T-helper 1 cell treated with Interleukin-12 subunit alpha and Interleukin-12 subunit beta and Interleukin-4 antibody, amounts not matched to agents 30 ng/mL and 1 ng/mL, for 36 hours (primary cell): Measurements from ENCODE around the gene BCAR1. TPM values are rescaled to one million over a fixed set of nuclear protein-coding genes. Genes with fewer than 3 reads are reported as not detected.
"Not testable (repeated sequence)": the region's sequence is repeated elsewhere in the genome, so short reads cannot be mapped to it uniquely, and the experiment has no call there.

Experiments used
- intact Hi-C: fragments of 100-400 bp; cut with micrococcal nuclease; formaldehyde crosslinking; loops from one replicate; pipeline ENCODE4 v1.15.1; 2024
- total RNA-seq: library from RNA; stranded (reverse); gene quantifications from 2 replicates; pipeline ENCODE4 v1.2.3, GENCODE V29; 2022

BCAR1 gene
- total RNA-seq, 1 donor from 2014 or later = not detected

DNA sequence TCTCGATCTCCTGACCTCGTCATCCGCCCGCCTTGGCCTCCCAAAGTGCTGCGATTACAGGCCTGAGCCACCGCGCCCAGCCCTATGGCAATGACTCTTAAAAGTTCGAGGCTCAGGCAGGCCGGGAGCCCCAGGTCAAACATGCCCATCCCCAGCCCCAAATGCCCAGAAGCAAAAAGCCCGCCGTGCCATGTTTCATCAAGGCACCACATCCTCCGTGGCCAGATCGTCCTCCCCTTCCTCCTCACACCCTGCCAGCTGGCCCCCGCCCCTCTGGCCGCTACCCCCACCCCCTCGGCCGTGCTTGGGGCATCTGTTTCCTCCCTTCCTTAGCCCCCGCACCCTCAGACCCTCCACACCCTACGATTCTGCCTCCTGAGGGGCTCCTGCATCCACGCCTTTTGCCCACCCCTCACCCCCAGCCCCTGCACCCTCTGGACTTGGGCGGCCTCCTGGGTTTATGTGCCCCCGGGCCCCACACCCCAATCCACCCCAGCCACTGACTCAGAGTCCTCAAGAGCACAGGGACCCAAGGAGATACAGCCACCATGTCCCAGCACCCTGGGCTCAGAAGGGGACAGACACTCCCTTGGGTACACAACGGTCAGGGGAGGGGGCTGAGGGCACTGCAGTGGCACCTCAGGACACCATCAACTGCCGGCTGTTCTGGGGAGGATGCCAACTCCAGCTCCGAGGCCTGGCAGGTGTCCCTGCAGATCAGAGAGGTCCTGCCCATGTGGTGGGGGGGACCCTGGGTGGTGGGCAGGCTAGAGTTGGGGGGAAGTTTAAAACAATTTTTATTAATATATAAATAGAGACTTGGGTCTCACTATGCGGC, 25.5 kb downstream of the BCAR1 start:
- intact Hi-C loops = no loop called here

GRCh38 chr16:75225092-75225491, 26.3 kb downstream of the BCAR1 start:
- intact Hi-C loops = no loop called here

- intact Hi-C loops = no loop called here
Measured at GRCh38 chr16:75224306-75225082, 26.9 kb downstream of the BCAR1 start.

DNA sequence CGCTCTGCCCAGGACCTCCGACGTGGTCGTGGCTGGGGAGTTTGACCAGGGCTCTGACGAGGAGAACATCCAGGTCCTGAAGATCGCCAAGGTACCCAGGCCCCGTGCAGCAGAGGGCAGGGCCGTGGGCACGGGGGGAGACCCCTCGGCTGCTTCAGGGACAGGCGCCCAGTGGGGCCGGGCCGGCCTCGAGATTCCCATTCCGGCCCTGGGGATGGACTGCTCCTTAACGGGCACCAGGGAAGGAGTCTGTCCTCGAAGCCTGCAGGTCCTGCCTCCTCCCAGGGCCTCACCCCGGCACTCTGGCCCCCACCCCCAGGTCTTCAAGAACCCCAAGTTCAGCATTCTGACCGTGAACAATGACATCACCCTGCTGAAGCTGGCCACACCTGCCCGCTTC, 28.3 kb downstream of the BCAR1 start:
- intact Hi-C loops = not testable (repeated sequence)

DNA sequence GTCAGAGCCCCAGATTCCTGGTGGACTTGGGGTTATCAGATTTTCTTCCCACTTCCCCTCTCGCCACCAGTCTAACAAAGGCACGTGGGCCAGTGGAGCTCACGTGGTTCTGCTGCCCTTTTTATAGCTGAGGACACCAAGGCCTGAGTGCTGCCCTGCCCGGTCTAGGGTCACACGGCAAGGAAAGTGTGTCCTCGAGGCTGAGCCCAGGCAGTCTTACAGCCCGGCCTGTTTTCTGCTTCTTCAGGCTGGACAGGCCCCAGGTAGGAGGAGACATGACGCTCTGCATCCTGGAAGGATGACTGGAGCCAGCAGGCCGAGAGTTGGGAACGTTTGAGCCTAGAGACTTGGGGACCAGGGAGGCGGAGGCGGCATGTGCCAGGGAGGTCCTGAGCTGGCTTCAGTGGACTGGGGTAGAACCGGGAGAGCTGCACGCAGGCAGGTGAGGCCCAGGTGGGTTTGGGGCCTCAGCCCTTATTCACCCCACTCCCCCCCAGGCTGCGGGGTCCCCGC, 29.1 kb downstream of the BCAR1 start:
- intact Hi-C loops = no loop called here

DNA sequence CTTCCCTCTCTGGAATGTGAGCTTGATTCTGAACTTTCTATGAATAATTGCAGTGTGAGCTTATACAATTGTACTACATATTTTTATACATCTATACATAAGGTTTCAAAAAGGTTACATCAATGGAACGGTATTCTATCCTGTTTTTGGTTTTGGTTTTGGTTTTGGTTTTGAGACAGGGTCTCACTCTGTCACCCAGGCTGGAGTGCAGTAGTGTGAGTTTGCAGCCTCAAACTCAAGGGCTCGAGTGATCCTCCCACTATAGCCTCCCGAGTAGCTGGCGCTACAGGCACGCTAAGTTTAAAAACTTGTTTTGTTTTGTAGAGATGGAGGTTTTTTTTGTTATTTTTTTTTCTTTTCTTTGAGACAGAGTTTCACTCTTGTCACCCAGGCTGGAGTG, 31.6 kb downstream of the BCAR1 start:
- intact Hi-C loops = loop anchor here (1.0 kb wide), 1 partner anchor 21 kb away; no protein-coding TSS in a partner anchor

DNA sequence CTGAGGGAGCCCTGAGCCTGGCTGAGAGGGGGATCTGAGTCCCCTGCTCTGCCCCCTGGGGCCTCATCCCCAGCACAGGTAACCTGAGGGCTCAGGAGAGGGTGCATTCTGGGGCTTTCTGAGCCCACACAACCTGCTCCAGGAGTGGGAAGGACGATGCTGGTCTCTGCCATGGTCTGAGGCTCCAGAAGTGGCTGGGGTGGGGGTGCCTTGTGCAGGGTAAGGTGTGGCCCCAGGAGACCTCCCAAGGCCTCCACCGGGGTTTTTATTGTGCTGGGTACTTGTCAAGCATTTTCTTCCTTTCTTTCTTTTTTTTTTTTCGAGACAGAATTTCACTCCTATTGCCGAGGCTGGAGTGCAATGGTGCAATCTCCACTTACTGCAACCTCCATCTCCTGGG, 32.3 kb downstream of the BCAR1 start:
- intact Hi-C loops = loop anchor here (1.0 kb wide), 1 partner anchor 20 kb away; no protein-coding TSS in a partner anchor

- intact Hi-C loops = loop anchor here (1.0 kb wide), 1 partner anchor 19 kb away; no protein-coding TSS in a partner anchor
Measured at GRCh38 chr16:75218256-75219076, 33.0 kb downstream of the BCAR1 start, which contains the start of gene CTRB1. TSS of gene CTRB1 (plus strand) at chr16:75218988. CDS start at chr16:75219008, 20 bp downstream.

GRCh38 chr16:75217389-75217851, 34.0 kb downstream of the BCAR1 start:
- intact Hi-C loops = no loop called here

- intact Hi-C loops = no loop called here
Measured at GRCh38 chr16:75216576-75216975, 34.8 kb downstream of the BCAR1 start.

DNA sequence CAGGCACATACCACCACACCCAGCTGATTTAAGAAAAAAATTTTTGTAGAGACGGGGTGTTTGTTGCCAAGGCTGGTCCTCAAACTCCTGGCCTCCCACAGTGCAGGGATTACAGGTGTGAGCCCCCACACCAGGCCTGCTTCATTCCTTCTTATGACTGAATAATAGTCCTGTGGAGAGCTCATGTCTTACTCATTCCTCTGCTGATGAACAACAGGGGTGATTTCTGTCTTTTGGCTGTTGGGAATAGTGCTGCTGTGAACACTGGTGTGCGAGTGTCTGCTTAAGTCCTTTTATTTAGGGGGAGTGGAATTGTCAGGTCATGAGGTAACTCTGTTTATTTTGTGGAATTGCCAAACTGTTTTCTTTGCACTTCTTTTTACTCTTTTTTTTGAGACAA, 35.3 kb downstream of the BCAR1 start:
- intact Hi-C loops = no loop called here

- intact Hi-C loops = not testable (repeated sequence)
Measured at GRCh38 chr16:75211286-75211685, 40.1 kb downstream of the BCAR1 start.

DNA sequence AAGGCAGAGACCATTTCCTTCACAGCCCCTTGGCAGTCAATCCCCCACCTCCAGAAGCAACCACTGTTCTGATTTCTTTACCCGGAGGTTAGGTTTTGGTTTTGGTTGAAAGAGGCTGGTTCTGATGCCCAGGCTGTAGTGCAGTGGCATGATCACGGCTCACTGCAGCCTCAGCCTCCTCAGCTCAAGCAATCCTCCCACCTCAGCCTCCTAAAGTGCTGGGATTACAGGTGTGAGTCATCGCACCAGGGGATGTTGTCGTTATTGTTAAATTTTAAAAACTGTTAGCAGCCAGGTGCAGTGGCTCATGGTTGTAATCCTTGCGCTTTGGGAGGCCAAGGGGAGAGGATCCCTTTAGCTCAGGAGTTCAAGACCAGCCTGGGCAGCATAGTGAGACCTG, 41.5 kb downstream of the BCAR1 start:
- intact Hi-C loops = no loop called here

- intact Hi-C loops = not testable (repeated sequence)
Measured at GRCh38 chr16:75209514-75209913, 41.9 kb downstream of the BCAR1 start.

DNA sequence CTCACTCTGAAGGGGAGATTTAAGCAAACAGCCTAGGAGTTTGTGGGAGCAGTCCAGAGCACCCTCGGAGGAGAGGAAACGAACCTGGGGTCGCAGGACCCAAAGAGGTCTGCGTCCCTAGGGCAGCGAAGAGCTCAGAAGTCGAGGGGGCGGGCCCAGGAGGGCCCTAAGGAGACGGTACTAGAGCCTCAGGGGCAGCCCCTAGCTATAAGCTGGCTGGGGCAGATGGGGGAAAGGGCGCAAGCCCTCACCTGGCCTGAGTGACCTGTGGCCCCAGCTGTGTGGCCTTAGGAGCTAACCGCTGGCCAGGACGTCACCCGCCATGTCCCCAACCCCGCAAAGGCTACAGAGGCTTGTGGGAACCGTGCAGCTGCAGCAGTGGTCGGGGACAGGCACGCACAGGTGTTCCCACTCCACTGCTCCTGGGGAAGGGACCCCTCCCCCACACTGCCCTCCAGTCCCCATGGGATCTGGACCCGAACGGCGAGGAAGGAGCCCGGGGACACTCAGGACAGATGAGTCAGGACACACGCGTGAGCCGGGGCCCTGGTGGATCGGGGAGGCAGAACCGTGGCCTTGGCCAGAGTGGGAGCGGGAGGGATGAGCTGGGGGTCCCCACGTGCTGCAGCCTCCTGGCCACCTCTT, 42.4 kb downstream of the BCAR1 start:
- intact Hi-C loops = no loop called here

DNA sequence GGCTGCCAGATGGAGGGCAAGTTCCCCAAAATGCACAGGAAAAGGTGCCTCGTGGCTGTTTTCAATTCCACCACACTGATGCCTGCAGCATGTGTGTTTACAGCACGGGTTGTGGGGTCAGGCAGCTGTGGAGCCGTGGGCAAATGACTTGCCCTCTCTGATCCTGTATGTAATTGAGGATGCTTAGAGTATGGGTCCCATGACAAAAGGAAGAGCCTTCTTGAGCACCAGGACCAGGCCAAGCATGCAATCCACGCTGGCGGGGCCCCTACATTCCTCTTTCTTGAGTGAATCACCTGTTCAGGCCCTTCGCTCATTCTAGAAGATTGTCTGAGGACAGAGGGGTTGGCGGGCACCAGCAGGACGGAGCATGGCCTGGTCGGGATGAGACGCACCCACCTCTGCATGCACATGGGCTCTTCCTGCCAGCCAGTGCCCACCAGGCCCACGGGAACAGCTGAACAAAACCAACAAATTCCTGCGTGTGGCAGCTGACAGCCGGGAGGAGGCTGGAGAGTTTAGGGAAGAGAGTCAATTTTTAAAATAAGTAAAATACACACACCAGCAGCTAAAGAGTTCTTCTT, 43.1 kb downstream of the BCAR1 start:
- intact Hi-C loops = no loop called here

DNA sequence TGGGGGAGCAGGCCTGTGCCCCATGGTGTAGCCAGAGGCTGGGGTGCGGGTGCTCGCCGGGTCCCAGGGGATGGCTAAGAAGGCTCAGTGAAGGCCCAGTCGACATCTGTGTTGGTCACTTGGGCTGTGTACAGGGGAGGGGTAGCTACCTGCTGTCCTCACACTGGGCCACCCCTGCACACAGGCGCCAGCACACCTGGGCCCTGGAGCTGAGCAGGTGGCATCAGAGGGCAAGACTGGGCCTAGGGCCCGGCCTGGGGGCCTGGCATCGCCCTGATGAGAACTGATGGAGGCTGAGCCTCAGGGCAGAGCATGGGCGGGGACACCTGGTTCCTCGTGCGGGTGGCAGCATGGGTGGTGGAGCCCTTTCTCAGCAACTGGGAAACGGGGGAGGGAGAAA, 43.6 kb downstream of the BCAR1 start:
- intact Hi-C loops = no loop called here

DNA sequence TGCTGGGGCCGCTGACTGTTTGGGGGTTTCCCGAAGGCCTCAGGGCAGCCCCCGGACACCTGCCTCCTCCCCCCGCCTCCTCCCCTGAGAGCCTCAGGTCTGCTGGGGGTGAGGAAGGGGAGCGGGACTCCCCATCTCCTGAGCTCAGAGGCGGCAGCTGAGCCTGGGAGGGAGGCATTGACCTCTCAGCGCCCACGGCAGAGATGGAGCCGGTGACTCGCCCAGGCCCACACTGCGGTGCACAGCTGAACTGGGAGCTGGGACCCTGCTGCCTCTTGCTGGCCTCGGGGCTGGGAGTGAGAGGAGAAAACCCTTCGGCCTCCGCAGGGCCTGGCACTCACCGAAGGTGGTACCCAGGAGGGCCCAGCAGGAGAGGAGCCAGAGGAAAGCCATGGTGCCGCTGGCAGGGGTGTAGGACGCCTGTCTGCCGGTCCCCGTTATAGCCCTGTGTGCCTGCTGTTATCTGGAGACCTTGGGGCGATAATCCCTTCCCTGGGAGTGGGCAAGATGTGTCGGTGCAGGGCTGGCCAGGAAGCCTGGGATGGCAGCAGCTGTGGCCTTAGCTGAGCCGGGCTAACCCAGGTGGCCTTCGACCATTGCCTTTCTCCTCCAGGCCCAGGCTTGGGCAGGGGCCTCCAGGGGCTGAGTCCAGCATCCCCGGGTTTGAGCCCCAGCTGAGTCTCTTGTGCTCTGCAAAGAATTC, 44.5 kb downstream of the BCAR1 start, which contains the start of gene CTRB2:
CTRB2 (minus strand) TSS at position 413 of the 703 bp plus-strand sequence; CDS start at position 393, 20 bp downstream.
- intact Hi-C loops = no loop called here
